Smooth muscle cell (in vitro differentiated cells): Measurements from ENCODE around the gene AHCTF1. TPM values are rescaled to one million over a fixed set of nuclear protein-coding genes. Genes with fewer than 3 reads are reported as not detected.

Source experiments
- DNase-seq: peaks from one replicate; lab custom pipeline; 2025; ENCODE audit not compliant: unreplicated experiment; lab: John Stamatoyannopoulos, UW
- H2AFZ ChIP-seq: fragments of 200-600 bp; sonication (generic); 2 replicates; pipeline ENCODE4 v1.6.0; 2016; ENCODE audit warnings: antibody characterized with exemption, low read depth, mild to moderate bottlenecking
- H3F3A ChIP-seq: fragments of 200-600 bp; sonication (generic); 2 replicates; pipeline ENCODE4 v1.6.0; 2017; ENCODE audit warnings: antibody characterized with exemption, low read depth
- H3K27ac ChIP-seq: fragments of 200-600 bp; sonication (generic); 2 replicates; pipeline ENCODE4 v1.5.1; 2016; ENCODE audit warnings: low read depth, mild to moderate bottlenecking
- H3K27me3 ChIP-seq: fragments of 200-600 bp; sonication (generic); 2 replicates; pipeline ENCODE4 v1.6.1; 2016; ENCODE audit warnings: low read depth, mild to moderate bottlenecking
- H3K36me3 ChIP-seq: fragments of 200-600 bp; sonication (generic); 2 replicates; pipeline ENCODE4 v1.5.1; 2016; ENCODE audit warnings: low read depth
- H3K4me1 ChIP-seq: fragments of 200-600 bp; sonication (generic); 2 replicates; pipeline ENCODE4 v1.5.1; 2016; ENCODE audit warnings: low read depth
- H3K4me2 ChIP-seq: fragments of 200-600 bp; sonication (generic); 2 replicates; pipeline ENCODE4 v1.6.0; 2016; ENCODE audit warnings: mild to moderate bottlenecking
- H3K4me3 ChIP-seq: fragments of 200-600 bp; sonication (generic); 2 replicates; pipeline ENCODE4 v1.5.1; 2016; ENCODE audit warnings: mild to moderate bottlenecking
- H3K79me2 ChIP-seq: fragments of 200-600 bp; sonication (generic); 2 replicates; pipeline ENCODE4 v1.6.0; 2016; ENCODE audit warnings: low read depth, mild to moderate bottlenecking
- H3K9ac ChIP-seq: fragments of 200-600 bp; sonication (generic); 2 replicates; pipeline ENCODE4 v1.6.0; 2016; ENCODE audit warnings: low read depth
- H3K9me3 ChIP-seq: fragments of 200-600 bp; sonication (generic); replicated peaks from 2 replicates; pipeline ENCODE4 v1.5.1; 2016; ENCODE audit warnings: low read depth
- H4K20me1 ChIP-seq: fragments of 200-600 bp; sonication (generic); 2 replicates; pipeline ENCODE4 v1.6.0; 2016; ENCODE audit warnings: low read depth
- WGBS: methylation state at CpG from one replicate; pipeline ENCODE4 v1.1.7; 2016; ENCODE audit warnings: low lambda C conversion rate; 5-methylcytosine and 5-hydroxymethylcytosine counted together
- polyA plus RNA-seq: library from polyadenylated mRNA; unstranded; fragments of >200 nt; fragmentation: Nextera tagmentation; extraction: Ambion mirVana; gene quantifications from 2 replicates; pipeline ENCODE4 v1.2.1, GENCODE V29; 2016
- total RNA-seq: library from RNA; depleted of rRNA; stranded (reverse); fragments of >200 nt; gene quantifications from 2 replicates; pipeline ENCODE4 v1.2.3, GENCODE V29; 2014
- TF ChIP-seq, protein P1 (sequence below): fragments of 200-600 bp; sonication (generic); IDR thresholded peaks from 2 replicates; pipeline ENCODE4 v1.5.1; 2017; ENCODE audit warnings: borderline replicate concordance, mild to moderate bottlenecking, antibody characterized with exemption; ENCODE audit not compliant: insufficient read depth, poor library complexity, severe bottlenecking

AHCTF1 gene
- total and polyA plus RNA-seq, 2 experiments from 2014 or later = 7.2 to 34.0 TPM

DNA sequence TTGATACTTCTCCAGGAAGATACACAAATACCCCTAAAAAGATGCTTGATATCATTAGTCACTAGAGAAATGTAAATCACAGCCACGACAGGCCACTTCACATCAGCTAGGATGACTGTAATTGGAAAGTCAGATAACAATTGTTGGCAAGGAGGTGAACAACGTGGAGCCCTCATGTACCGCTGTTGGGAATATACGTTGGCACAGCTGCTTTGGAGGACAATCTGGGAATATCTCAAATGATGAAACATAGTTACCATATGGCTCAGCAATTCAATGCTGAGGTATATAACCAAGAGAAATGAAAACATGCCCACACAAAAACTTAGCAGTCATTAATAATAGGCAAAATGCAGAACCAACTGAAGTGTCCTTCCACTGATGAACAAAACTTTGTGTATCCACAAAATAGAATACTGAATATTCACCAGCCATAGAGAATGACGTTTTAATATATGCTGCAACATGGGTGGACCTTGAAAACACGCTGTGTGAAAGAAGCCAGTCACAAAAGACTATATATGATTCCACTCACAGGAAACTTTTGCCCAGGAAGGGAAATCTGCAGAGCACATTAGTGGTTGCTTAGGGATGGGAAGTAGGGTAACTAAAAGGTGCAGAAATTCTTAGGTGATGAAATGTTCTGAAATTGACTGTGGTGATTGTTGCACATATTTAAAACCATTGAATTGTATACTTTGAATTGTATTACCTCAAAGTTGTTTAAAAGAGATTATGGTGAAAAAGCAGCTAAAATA, 95.4 kb downstream of the AHCTF1 start:
- Histone ChIP-seq H3K4me2 (no peak overlapping the region), H4K20me1 (no peaks in the 10 kb centered on the region), H3K9ac (no peak overlapping the region), H3F3A (no peaks in the 10 kb centered on the region), H3K27ac (no peak overlapping the region), H3K27me3 (no peaks in the 10 kb centered on the region), H2AFZ (no peak overlapping the region), H3K4me1 (no peaks in the 10 kb centered on the region), H3K79me2 (no peaks in the 10 kb centered on the region), H3K36me3 (peaks cover 7% of the 10 kb centered on the region), H3K4me3 (no peak overlapping the region), H3K9me3 (no peaks in the 10 kb centered on the region)
- 76% methylated on average over 6 of the region's 6 CpGs for WGBS
- TF ChIP-seq, protein P1, sequence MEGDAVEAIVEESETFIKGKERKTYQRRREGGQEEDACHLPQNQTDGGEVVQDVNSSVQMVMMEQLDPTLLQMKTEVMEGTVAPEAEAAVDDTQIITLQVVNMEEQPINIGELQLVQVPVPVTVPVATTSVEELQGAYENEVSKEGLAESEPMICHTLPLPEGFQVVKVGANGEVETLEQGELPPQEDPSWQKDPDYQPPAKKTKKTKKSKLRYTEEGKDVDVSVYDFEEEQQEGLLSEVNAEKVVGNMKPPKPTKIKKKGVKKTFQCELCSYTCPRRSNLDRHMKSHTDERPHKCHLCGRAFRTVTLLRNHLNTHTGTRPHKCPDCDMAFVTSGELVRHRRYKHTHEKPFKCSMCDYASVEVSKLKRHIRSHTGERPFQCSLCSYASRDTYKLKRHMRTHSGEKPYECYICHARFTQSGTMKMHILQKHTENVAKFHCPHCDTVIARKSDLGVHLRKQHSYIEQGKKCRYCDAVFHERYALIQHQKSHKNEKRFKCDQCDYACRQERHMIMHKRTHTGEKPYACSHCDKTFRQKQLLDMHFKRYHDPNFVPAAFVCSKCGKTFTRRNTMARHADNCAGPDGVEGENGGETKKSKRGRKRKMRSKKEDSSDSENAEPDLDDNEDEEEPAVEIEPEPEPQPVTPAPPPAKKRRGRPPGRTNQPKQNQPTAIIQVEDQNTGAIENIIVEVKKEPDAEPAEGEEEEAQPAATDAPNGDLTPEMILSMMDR = no peak
- DNase-seq = no peak

DNA sequence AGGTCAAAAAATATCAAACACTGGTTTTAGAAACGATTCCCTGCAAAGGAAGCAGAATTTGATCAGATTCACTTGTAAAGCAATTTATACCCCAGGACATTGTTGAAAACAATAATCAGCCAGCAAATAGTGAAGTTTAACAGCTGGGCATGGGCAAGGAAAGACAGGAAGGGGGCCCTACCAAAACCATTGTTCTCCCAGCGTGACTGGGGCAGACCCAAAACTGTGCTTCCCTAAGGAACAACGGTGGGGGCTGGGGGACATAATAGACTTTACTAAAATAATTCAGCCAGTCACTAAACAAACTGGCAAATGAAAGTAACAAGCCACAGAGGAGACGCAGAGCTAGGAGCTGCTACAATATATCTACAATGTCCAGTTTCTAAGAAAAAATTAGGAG, 100.2 kb downstream of the AHCTF1 start:
- Histone ChIP-seq H3K27ac (no peak overlapping the region), H3F3A (no peaks in the 10 kb centered on the region), H3K27me3 (no peaks in the 10 kb centered on the region), H3K36me3 (no peaks in the 10 kb centered on the region), H3K9me3 (peaks cover 5% of the 10 kb centered on the region), H3K4me1 (no peaks in the 10 kb centered on the region), H2AFZ (no peak overlapping the region), H3K9ac (no peak overlapping the region), H3K4me2 (no peak overlapping the region), H4K20me1 (no peaks in the 10 kb centered on the region), H3K79me2 (no peaks in the 10 kb centered on the region), H3K4me3 (no peak overlapping the region)
- DNase-seq = no peak
- 88% methylated on average over 4 of the region's 4 CpGs for WGBS
- TF ChIP-seq, protein P1 = no peak

DNA sequence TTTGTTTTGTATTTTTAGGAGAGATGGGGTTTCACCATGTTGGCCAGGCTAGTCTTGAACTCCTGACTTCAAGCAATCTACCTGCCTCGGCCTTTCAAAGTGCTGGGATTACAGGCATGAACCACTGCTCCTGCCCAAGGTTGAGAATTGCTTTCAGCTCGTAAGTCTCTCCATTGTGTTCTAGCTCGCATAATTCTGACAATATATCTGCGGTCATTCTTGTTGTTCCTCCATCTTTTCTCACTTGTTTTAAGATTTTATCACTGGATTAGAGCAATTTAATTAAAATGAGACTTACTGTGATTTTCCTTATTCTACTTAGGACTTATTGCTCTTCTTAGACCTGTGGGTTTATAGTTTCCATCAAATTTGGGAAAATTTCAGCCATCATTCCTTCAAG, 102.9 kb downstream of the AHCTF1 start:
- 89% methylated on average over 4 of the region's 4 CpGs for WGBS
- Histone ChIP-seq H3K79me2 (no peaks in the 10 kb centered on the region), H3K9me3 (peaks cover 5% of the 10 kb centered on the region)

More for the DNA sequence above, 102.9 kb downstream of the AHCTF1 start:
- H2AFZ ChIP-seq = no peak overlapping the region
- no peak overlapping the region for H3K9ac ChIP-seq
- no peaks in the 10 kb centered on the region for H4K20me1 ChIP-seq
- no peaks in the 10 kb centered on the region for H3K27me3 ChIP-seq
- H3K4me1 ChIP-seq = no peaks in the 10 kb centered on the region
- no peak overlapping the region for H3K4me2 ChIP-seq
- H3K27ac ChIP-seq = no peak overlapping the region
- no peaks in the 10 kb centered on the region for H3K36me3 ChIP-seq
- DNase-seq = no peak
- no peaks in the 10 kb centered on the region for H3F3A ChIP-seq
- TF ChIP-seq, protein P1 = no peak
- no peak overlapping the region for H3K4me3 ChIP-seq
